Uterus (tissue), 2 donors: ENCODE measurements around the gene ZNF341.

Source experiments
- CTCF ChIP-seq, 4 experiments: fragments of 200-600 bp in 2 of 4; fragments of 450-650 bp in 2 of 4; sonication (generic) in 2 of 4; IDR thresholded peaks; one replicate each; pipeline ENCODE4 v1.5.1; 2016 to 2019; ENCODE audit warnings: antibody characterized with exemption in 4 of 4, mild to moderate bottlenecking in 2 of 4, moderate library complexity in 1 of 4
- POLR2A ChIP-seq, 2 donors: fragments of 450-650 bp; IDR thresholded peaks; one replicate each; pipeline ENCODE4 v1.6.1; 2016; ENCODE audit warnings: antibody characterized with exemption in 2 of 2, mild to moderate bottlenecking in 1 of 2, moderate library complexity in 1 of 2

- TF ChIP-seq CTCF (IDR thresholded peaks at IDR 0.05) (no peak), POLR2A (IDR thresholded peaks at IDR 0.05) (no peak)
Measured at GRCh38 chr20:33766686-33767085, 34.9 kb downstream of the ZNF341 start.
